Measurements from ENCODE around the gene KDM5C. TPM values are rescaled to one million over a fixed set of nuclear protein-coding genes. Genes with fewer than 3 reads are reported as not detected.

KDM5C gene
- total RNA-seq, 3 donors from 2014 or later: 74.5 to 109 (median 80.2) TPM

DNA sequence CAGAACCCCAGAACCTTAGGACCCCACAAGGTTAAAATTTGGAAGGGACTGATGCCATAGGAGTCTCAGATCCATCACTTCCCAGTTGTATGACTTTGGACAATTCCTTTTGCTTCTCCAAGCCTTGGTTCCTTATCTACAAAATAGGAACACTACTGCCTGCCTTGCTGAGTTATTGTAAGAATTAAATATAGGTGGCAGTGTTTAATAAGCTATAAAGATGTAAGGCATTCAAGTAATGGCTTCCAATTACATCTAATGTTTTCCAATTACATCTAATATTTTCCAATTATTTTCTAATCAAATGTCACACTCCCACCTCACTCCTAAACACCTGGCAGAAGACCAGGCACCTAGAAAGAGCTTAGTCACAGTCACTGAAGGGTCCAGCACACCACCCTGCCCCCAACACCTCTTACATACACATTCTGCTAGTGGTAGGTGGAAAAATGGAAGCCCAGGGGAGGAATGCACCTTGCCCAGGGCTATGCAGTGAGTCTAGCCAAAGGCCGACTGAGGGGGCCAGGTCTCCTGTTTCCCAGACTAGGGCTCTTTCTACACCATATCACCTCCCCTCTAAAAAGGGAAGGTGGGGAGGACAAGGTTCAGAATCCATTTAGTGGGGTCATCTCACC is 24.5 kb upstream of the KDM5C start:
- H3K36me3 ChIP-seq (ENCODE audit: low read depth): no peaks in the 10 kb centered on the region
- TF ChIP-seq, protein P1, sequence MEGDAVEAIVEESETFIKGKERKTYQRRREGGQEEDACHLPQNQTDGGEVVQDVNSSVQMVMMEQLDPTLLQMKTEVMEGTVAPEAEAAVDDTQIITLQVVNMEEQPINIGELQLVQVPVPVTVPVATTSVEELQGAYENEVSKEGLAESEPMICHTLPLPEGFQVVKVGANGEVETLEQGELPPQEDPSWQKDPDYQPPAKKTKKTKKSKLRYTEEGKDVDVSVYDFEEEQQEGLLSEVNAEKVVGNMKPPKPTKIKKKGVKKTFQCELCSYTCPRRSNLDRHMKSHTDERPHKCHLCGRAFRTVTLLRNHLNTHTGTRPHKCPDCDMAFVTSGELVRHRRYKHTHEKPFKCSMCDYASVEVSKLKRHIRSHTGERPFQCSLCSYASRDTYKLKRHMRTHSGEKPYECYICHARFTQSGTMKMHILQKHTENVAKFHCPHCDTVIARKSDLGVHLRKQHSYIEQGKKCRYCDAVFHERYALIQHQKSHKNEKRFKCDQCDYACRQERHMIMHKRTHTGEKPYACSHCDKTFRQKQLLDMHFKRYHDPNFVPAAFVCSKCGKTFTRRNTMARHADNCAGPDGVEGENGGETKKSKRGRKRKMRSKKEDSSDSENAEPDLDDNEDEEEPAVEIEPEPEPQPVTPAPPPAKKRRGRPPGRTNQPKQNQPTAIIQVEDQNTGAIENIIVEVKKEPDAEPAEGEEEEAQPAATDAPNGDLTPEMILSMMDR (IDR thresholded peaks at IDR 0.05): no peak
- H3K4me3 ChIP-seq: no peak overlapping the region
- no peaks in the 10 kb centered on the region for H3K9me3 ChIP-seq
- DNase-seq (no peak), ATAC-seq (no peak)
- no peaks in the 10 kb centered on the region for H3K4me1 ChIP-seq (ENCODE audit: low read depth)
- intact Hi-C loops (cut with DNase I, micrococcal nuclease): no loop called here

- H3K9me3 ChIP-seq: no peaks in the 10 kb centered on the region
- no peak for DNase-seq
- no peak overlapping the region for H3K4me3 ChIP-seq
- H3K36me3 ChIP-seq (ENCODE audit: low read depth): no peaks in the 10 kb centered on the region
- no peaks in the 10 kb centered on the region for H3K4me1 ChIP-seq (ENCODE audit: low read depth)
- intact Hi-C loops (cut with DNase I, micrococcal nuclease): no loop called here
- TF ChIP-seq, protein P1 (IDR thresholded peaks at IDR 0.05): no peak
- no peak for ATAC-seq
Observed at GRCh38 chrX:53247928-53248327, 22.9 kb upstream of the KDM5C start.

- TF ChIP-seq, protein P1 (IDR thresholded peaks at IDR 0.05): no peak
- Histone ChIP-seq H3K4me1 (ENCODE audit: low read depth) (no peaks in the 10 kb centered on the region), H3K4me3 (no peak overlapping the region), H3K36me3 (ENCODE audit: low read depth) (no peaks in the 10 kb centered on the region), H3K9me3 (no peaks in the 10 kb centered on the region)
- intact Hi-C loops (cut with DNase I, micrococcal nuclease): no loop called here
- no peak for ATAC-seq
- DNase-seq: no peak
Observed at GRCh38 chrX:53246231-53246630, 21.2 kb upstream of the KDM5C start.

DNA sequence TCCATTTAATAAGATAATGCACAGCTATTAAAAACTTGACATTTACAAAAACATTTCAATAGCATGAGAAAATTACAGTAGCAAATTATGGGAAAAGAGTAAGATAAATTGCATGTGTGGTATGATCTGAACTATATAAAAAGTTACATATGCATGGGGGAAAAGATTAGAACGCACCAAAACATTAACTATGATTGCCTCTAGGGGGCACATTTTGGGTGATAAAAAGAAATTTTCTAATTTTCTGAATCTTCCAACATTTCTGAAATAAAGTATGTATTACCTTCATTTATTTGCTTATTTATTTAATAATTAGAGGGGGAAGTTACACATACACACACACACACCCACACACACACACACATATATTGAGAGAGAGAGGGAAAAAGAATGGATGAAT is 19.6 kb upstream of the KDM5C start:
- TF ChIP-seq, protein P1 (IDR thresholded peaks at IDR 0.05): no peak
- Histone ChIP-seq H3K4me3 (no peak overlapping the region), H3K4me1 (ENCODE audit: low read depth) (no peaks in the 10 kb centered on the region), H3K36me3 (ENCODE audit: low read depth) (no peaks in the 10 kb centered on the region), H3K9me3 (no peaks in the 10 kb centered on the region)
- no peak for ATAC-seq
- intact Hi-C loops (cut with DNase I, micrococcal nuclease): no loop called here
- no peak for DNase-seq

DNA sequence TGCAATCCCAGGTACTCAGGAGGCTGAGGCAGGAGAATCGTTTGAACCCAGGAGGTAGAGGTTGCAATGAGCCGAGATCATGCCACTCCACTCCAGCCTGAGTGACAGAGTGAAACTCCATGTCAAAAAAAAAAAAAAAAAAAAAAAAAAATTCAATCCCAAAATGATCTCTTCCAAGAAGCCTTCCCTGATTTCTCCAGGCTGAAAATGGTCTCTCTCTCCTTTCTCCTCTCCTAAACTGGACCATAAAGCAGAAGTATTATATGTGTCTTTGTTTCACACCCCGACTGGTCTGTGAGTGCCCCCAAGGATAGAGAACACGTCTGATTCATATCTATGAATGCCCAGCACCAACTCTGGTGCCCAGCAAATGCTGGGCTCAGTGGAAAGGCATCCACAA is 17.3 kb upstream of the KDM5C start:
- DNase-seq (no peak), ATAC-seq (no peak)
- H3K4me3 ChIP-seq: no peak overlapping the region
- no peaks in the 10 kb centered on the region for H3K36me3 ChIP-seq (ENCODE audit: low read depth)
- no peaks in the 10 kb centered on the region for H3K9me3 ChIP-seq
- TF ChIP-seq, protein P1 (IDR thresholded peaks at IDR 0.05): no peak
- intact Hi-C loops (cut with DNase I, micrococcal nuclease): no loop called here
- no peaks in the 10 kb centered on the region for H3K4me1 ChIP-seq (ENCODE audit: low read depth)

- no peaks in the 10 kb centered on the region for H3K36me3 ChIP-seq (ENCODE audit: low read depth)
- no peak for ATAC-seq
- H3K4me1 ChIP-seq (ENCODE audit: low read depth): no peaks in the 10 kb centered on the region
- DNase-seq: no peak
- intact Hi-C loops (cut with DNase I, micrococcal nuclease): no loop called here
- H3K9me3 ChIP-seq: no peaks in the 10 kb centered on the region
- TF ChIP-seq, protein P1 (IDR thresholded peaks at IDR 0.05): no peak
- no peak overlapping the region for H3K4me3 ChIP-seq
Observed at GRCh38 chrX:53241558-53241957, 16.6 kb upstream of the KDM5C start.

All from mucosa of descending colon (tissue), 3 donors.